ENCODE results near the gene METTL17.
"Not testable (repeated sequence)": the region's sequence is repeated elsewhere in the genome, so short reads cannot be mapped to it uniquely, and the experiment has no call there.

METTL17 gene, protein sequence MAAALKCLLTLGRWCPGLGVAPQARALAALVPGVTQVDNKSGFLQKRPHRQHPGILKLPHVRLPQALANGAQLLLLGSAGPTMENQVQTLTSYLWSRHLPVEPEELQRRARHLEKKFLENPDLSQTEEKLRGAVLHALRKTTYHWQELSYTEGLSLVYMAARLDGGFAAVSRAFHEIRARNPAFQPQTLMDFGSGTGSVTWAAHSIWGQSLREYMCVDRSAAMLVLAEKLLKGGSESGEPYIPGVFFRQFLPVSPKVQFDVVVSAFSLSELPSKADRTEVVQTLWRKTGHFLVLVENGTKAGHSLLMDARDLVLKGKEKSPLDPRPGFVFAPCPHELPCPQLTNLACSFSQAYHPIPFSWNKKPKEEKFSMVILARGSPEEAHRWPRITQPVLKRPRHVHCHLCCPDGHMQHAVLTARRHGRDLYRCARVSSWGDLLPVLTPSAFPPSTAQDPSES

DNA sequence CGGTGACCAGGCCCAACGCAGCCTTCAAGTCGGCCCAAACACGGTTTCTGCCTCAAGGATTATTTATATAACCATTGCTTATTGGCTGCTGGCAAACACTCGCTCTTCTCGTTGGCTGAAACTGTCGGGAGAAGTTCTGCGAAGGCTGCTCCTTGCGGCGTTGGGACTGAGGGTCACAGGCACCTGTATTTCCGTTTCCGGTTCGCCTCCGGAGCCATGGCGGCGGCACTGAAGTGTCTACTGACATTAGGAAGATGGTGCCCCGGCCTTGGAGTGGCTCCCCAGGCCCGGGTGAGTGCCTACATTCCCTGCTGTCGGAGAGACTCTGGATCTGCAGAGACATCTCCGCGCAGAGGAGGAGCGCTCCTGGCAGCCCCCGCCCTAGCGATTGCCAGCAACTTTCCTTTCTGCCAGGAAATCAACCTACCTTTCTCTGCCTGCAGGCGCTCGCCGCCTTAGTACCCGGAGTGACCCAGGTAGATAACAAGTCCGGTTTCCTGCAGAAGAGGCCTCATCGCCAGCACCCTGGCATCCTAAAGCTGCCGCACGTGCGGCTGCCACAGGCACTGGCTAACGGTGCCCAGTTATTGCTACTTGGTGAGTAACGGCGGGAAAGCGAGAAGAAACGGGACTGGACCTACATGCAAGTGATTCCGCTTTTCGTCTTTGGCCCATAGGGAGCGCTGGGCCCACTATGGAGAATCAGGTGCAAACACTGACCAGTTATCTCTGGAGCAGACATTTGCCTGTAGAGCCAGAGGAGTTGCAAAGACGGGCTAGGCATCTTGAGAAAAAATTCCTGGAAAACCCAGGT, at the start of gene METTL17:
Gene METTL17 (plus strand): TSS at position 194 of the 814 bp plus-strand sequence. CDS start 23 bp downstream, at position 217.
- Mint-ChIP-seq H3K27me3 (no peaks in the 10 kb centered on the region), H3K9me3 (no peaks in the 10 kb centered on the region), H3K4me3 (peak within 1 kb of the TSS; percentile 96), H3K27ac (peak within 1 kb of the TSS; percentile 87), H3K36me3 (ENCODE audit: low read depth) (peaks cover 49% of the 10 kb centered on the region), H3K4me1 (ENCODE audit: low read depth) (peaks cover 39% of the 10 kb centered on the region)
- DNase-seq: peak; percentile 89

- not testable (repeated sequence) for DNase-seq; H3K27ac Mint-ChIP-seq; H3K4me3 Mint-ChIP-seq; H3K4me1 Mint-ChIP-seq (ENCODE audit: low read depth); H3K9me3 Mint-ChIP-seq; H3K36me3 Mint-ChIP-seq (ENCODE audit: low read depth)
- H3K27me3 Mint-ChIP-seq: peaks cover 29% of the 10 kb centered on the region
Measured at GRCh38 chr14:20945146-20945545, 44.6 kb upstream of the METTL17 start.

DNA sequence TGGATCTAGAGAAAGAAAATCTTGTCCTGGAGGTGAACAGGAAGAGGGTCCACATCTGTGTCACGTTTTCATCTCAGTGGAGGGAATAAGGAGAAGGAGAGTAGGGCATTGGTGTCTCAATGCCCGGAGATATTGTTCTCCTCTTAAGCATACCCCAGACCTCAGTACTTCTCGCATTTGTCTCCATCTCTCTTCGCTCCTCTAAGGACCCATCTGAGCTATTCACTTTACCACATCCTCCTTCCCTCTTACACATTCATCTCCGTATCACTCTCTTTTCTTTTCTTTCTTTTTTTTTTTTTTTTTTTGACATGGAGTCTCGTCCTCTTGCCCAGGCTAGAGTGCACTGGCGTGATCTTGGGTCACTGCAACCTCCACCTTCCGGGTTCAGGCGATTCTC, 43.1 kb upstream of the METTL17 start:
- not testable (repeated sequence) for H3K27ac Mint-ChIP-seq; H3K4me3 Mint-ChIP-seq; H3K4me1 Mint-ChIP-seq (ENCODE audit: low read depth); DNase-seq; H3K9me3 Mint-ChIP-seq; H3K36me3 Mint-ChIP-seq (ENCODE audit: low read depth)
- H3K27me3 Mint-ChIP-seq: peaks cover 23% of the 10 kb centered on the region

DNA sequence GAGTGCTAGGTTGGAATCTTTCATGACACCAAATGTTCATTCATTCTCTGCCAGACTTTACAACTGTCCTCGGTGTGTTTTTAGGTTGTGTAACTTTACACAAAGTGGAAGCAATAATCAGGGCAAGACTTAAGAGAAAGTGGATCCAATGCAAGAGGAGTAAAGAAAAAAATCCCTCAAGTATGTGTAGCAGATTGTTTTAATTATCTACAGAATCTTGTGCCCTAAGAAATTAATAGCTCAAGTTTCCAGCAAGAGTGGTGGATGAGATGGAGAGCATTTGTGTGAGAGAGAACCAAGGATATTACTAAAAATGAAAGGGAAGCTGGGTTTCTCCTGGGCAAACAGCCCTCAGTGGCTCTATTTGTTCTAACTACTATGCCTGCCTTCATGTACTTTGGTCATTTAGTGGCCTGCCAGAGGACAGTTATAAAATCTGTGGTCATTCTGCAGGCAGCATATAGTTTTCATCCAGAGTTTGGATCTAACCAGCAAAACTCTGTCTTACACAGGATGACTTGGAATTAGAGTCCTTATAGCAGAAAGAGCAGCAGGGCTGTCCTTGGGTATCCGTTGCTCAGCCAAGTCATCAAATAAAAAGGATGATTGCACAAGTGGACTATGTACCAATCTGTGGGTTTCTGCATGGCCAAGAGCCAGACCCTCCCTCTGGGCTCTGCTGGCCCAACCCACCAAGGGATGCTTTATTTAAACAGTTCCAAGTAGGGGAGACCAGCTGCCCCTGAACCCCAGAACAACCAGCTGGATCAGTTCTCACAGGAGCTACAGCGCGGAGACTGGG, 34.8 kb upstream of the METTL17 start, which contains the start of gene RNASE2:
Gene RNASE2 (plus strand): TSS at position 752 of the 802 bp plus-strand sequence. CDS start 285 bp downstream, outside the sequence.
- H3K27me3 Mint-ChIP-seq: peaks cover 11% of the 10 kb centered on the region
- H3K27ac Mint-ChIP-seq; DNase-seq; H3K4me3 Mint-ChIP-seq; H3K9me3 Mint-ChIP-seq; H3K36me3 Mint-ChIP-seq (ENCODE audit: low read depth): not testable (repeated sequence)
- peaks cover 14% of the 10 kb centered on the region for H3K4me1 Mint-ChIP-seq (ENCODE audit: low read depth)

DNA sequence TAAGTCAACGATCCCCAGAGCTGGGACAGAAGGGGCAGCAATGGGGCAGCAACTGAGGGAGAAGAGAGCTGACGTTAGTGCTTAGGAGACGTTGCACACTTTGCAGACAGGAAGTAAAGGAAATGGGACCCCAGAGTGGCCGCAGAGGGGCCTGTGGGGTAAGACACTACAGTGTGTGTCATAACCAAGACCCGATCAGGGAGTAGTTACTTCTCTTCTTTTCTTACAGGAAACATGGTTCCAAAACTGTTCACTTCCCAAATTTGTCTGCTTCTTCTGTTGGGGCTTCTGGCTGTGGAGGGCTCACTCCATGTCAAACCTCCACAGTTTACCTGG, 34.3 kb upstream of the METTL17 start:
- not testable (repeated sequence) for H3K27ac Mint-ChIP-seq
- peaks cover 11% of the 10 kb centered on the region for H3K27me3 Mint-ChIP-seq

GRCh38 chr14:20956376-20956976, 33.3 kb upstream of the METTL17 start:
- no peak overlapping the region for H3K4me3 Mint-ChIP-seq
- peaks cover 23% of the 10 kb centered on the region for H3K4me1 Mint-ChIP-seq (ENCODE audit: low read depth)
- H3K9me3 Mint-ChIP-seq: no peaks in the 10 kb centered on the region
- no peak for DNase-seq
- H3K27me3 Mint-ChIP-seq: peaks cover 11% of the 10 kb centered on the region
- no peak overlapping the region for H3K27ac Mint-ChIP-seq
- no peaks in the 10 kb centered on the region for H3K36me3 Mint-ChIP-seq (ENCODE audit: low read depth)

More for the DNA sequence above, 34.3 kb upstream of the METTL17 start:
- peaks cover 17% of the 10 kb centered on the region for H3K4me1 Mint-ChIP-seq (ENCODE audit: low read depth)
- not testable (repeated sequence) for H3K9me3 Mint-ChIP-seq; H3K36me3 Mint-ChIP-seq (ENCODE audit: low read depth); H3K4me3 Mint-ChIP-seq; DNase-seq

DNA sequence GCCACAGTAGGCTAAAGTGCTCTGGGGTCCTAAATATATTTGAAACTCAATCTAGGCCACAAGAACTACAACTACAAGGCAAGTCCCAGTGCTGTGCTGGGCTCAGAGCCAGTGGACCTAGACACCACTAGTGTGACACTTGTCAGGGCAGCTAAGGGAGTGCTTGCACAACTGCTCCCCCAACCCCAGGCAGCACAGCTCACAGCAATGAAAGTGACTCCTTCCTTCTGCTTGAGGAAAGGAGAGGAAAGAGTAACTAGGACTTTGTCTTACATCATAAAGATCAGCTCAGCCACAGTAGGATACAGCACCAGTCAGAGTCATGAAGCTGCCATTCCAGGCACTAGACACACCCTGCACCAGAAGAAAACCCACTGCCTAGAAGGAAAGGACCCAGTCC, 30.8 kb upstream of the METTL17 start:
- H3K9me3 Mint-ChIP-seq; H3K4me3 Mint-ChIP-seq; DNase-seq; H3K27ac Mint-ChIP-seq; H3K36me3 Mint-ChIP-seq (ENCODE audit: low read depth): not testable (repeated sequence)
- H3K4me1 Mint-ChIP-seq (ENCODE audit: low read depth): peaks cover 27% of the 10 kb centered on the region
- peaks cover 17% of the 10 kb centered on the region for H3K27me3 Mint-ChIP-seq

DNA sequence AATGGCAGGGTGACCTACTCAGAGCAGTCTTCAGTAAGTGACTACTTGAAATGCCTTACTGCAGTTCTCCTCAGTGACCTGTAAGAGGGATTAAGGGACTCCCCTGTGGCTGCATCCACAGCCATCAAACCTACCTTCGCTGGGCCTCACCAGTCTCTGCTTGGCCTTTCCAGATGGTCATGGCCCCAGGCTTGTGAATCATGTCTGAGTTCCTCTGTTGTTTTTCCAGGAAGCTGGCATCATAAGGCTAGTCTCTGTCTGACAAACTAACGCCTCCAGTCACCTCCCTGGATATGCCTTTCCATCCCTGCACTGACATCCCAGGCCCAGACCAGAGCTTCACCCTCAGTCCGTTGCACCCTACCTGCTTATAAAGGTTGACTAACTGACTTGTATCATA, 20.4 kb upstream of the METTL17 start:
- Mint-ChIP-seq H3K36me3 (ENCODE audit: low read depth) (no peaks in the 10 kb centered on the region), H3K27me3 (peaks cover 54% of the 10 kb centered on the region), H3K9me3 (no peaks in the 10 kb centered on the region), H3K4me1 (ENCODE audit: low read depth) (peaks cover 13% of the 10 kb centered on the region), H3K4me3 (no peak overlapping the region), H3K27ac (no peak overlapping the region)
- DNase-seq: no peak

- Mint-ChIP-seq H3K4me3 (peak overlapping the region; percentile 84), H3K36me3 (ENCODE audit: low read depth) (no peaks in the 10 kb centered on the region), H3K9me3 (no peaks in the 10 kb centered on the region), H3K27ac (no peak overlapping the region), H3K4me1 (ENCODE audit: low read depth) (peaks cover 13% of the 10 kb centered on the region), H3K27me3 (peaks cover 47% of the 10 kb centered on the region)
- DNase-seq: no peak
Measured at GRCh38 chr14:20970647-20970982, 19.2 kb upstream of the METTL17 start.

DNA sequence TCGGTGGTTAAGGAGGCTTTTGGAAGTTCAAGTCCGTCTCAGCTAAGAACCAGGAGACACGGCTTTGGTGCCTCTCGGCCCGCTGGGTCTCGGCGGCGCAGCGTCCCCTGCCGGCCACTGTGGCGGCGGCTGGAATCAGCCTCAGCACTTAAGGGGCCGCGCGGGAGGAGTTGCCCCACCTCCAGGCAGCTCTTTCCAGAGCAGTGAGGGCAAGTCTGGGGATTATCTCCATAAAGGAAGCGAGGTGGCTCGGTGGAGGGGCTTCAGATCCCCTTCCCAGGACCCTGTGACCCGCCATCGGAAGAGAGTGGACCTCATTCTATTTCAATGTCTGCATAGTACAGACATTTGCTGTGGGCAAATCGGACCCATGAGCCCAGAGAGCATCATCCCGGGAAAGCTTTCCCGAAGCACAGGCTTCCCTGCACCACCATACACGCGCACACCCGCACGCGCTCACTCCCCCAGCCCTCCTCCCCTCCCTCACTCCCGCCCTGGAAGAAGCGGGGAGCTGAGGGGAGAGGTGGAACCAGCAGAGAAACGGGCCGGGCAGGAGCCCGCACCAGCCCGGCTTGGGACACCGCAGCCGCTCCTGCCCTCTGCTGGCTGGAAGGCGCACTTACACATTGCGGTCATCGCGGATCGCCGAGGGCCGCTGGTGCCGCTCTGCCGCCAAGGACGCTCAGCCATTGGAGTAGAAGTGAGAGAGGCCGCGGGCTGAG, 18.6 kb upstream of the METTL17 start:
- DNase-seq: peak; percentile 89
- peaks cover 13% of the 10 kb centered on the region for H3K4me1 Mint-ChIP-seq (ENCODE audit: low read depth)
- peak overlapping the region; percentile 71 for H3K27ac Mint-ChIP-seq
- H3K4me3 Mint-ChIP-seq: peak overlapping the region; percentile 84
- no peaks in the 10 kb centered on the region for H3K9me3 Mint-ChIP-seq
- H3K27me3 Mint-ChIP-seq: peaks cover 44% of the 10 kb centered on the region
- H3K36me3 Mint-ChIP-seq (ENCODE audit: low read depth): no peaks in the 10 kb centered on the region

DNA sequence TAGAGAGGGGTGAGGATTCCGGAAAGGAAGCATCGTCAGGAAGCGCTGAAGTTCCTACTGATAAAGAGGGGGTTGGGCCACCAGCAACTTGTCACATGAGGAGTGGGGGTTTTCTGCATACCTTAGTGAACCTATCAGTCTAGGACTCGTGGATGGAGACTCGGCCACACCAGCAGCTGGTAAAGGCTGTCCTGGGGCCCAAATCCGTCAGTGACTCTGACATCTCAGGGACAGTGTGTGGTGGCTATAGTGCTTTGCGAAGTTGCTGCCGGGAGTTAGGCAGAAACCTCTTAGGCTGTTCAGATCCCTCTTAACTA, 18.1 kb upstream of the METTL17 start:
- no peak overlapping the region for H3K27ac Mint-ChIP-seq
- peaks cover 42% of the 10 kb centered on the region for H3K27me3 Mint-ChIP-seq

DNA sequence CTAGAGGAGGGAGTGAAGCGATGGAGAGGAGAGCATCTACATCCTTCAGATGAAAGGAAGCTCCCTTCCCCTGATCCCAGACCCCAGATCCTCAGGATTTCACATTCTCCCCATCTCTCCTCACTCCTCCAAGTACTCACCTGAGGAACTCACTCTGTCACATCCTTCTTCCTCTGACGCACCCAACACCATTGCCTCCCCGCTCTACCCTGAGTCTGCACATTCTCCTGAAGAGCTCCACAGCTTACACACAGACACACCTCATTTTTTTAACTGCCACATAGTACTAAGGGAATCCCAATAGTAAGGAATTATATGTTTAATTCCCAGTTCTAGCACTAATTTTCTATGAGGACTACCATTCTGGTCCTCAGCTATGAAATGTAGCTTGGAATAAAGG, 16.3 kb upstream of the METTL17 start:
- H3K27ac Mint-ChIP-seq: no peak overlapping the region
- H3K27me3 Mint-ChIP-seq: peaks cover 26% of the 10 kb centered on the region
- H3K9me3 Mint-ChIP-seq: no peaks in the 10 kb centered on the region
- no peaks in the 10 kb centered on the region for H3K36me3 Mint-ChIP-seq (ENCODE audit: low read depth)
- H3K4me1 Mint-ChIP-seq (ENCODE audit: low read depth): peaks cover 13% of the 10 kb centered on the region
- H3K4me3 Mint-ChIP-seq: no peak overlapping the region
- no peak for DNase-seq

More for the DNA sequence above, 18.1 kb upstream of the METTL17 start:
- Mint-ChIP-seq H3K36me3 (ENCODE audit: low read depth) (no peaks in the 10 kb centered on the region), H3K4me3 (peak overlapping the region; percentile 84), H3K9me3 (no peaks in the 10 kb centered on the region), H3K4me1 (ENCODE audit: low read depth) (peaks cover 13% of the 10 kb centered on the region)
- no peak for DNase-seq

DNA sequence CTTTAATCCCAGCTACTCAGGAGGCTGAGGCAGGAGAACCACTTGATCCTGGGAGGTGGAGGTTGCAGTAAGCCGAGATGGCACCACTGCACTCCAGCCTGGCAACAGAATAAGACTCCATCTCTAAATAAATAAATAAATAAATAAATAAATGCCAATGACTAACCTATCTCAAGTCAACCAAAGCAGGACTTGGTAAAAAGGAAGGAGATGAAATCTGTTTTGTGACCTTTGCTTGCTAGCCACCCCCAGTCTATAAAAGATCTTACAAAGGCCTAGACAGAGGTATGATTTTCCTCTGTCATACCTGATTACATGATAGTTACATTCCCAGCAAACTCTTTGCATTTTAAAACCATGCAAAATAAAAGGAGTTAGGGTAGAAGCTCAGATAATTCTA, 13.5 kb upstream of the METTL17 start:
- Mint-ChIP-seq H3K9me3 (no peaks in the 10 kb centered on the region), H3K4me3 (no peak overlapping the region), H3K27ac (no peak overlapping the region), H3K4me1 (ENCODE audit: low read depth) (peaks cover 7% of the 10 kb centered on the region), H3K36me3 (ENCODE audit: low read depth) (no peaks in the 10 kb centered on the region), H3K27me3 (peaks cover 27% of the 10 kb centered on the region)
- no peak for DNase-seq

DNA sequence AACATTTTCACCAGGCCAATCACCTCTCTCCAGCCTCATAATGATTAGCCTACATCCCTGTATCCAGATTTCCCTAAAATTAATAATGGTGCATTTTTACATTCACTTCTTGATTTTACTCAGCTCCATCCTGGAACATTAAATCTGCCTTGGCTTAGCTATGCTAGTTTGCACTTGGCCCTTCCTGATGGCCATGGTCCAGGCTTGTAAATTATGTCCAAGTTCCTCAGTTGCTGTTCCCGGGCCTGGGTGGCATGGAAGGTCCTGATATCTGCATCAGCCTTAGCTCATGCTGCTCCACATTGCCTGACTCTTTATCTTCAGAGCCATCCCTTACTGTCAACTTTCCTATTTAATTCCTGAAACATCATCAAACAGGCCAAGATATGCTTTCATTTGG, 11.1 kb upstream of the METTL17 start:
- H3K36me3 Mint-ChIP-seq (ENCODE audit: low read depth): no peaks in the 10 kb centered on the region
- DNase-seq: no peak
- H3K9me3 Mint-ChIP-seq: no peaks in the 10 kb centered on the region
- no peak overlapping the region for H3K27ac Mint-ChIP-seq
- peaks cover 12% of the 10 kb centered on the region for H3K27me3 Mint-ChIP-seq
- no peak overlapping the region for H3K4me3 Mint-ChIP-seq
- H3K4me1 Mint-ChIP-seq (ENCODE audit: low read depth): no peaks in the 10 kb centered on the region

Data from activated T-cell treated with anti-CD3 and anti-CD28 coated beads, Interleukin-2, amount 50 U/mL, for 24 hours (primary cell).